ENCODE results near the gene BICRA.

GRCh38 chr19:47658431-47659348 is 49.8 kb downstream of the BICRA start:
- TF ChIP-seq CTCF (IDR thresholded peaks at IDR 0.05; ENCODE audit: control extremely low read depth in 1 of 3, insufficient read depth in 1 of 3, low read depth in 1 of 3, low read length in 3 of 3) (no peak), EP300 (IDR thresholded peaks at IDR 0.05; ENCODE audit: borderline replicate concordance in 1 of 2, low read depth in 2 of 2, low read length in 2 of 2) (no peak), RAD21 (IDR thresholded peaks at IDR 0.05 in 1 of 2, conservative IDR thresholded peaks at IDR 0.05 in 1 of 2; ENCODE audit: low read depth in 2 of 2, low read length in 2 of 2) (no peak), TBP (IDR thresholded peaks at IDR 0.05; ENCODE audit: low read depth, low read length) (no peak), EZH2 (IDR thresholded peaks at IDR 0.05; ENCODE audit: low read depth, low read length, severe bottlenecking) (no peak), POLR2AphosphoS5 (IDR thresholded peaks at IDR 0.05; ENCODE audit: low read depth, low read length) (no peak), KDM5A (IDR thresholded peaks at IDR 0.05; ENCODE audit: low read length) (no peak), HDAC2 (IDR thresholded peaks at IDR 0.05; ENCODE audit: borderline replicate concordance in 1 of 2, low read depth in 2 of 2, low read length in 2 of 2) (no peak), POLR2A (IDR thresholded peaks at IDR 0.05; ENCODE audit: control extremely low read depth in 1 of 2, low read depth in 2 of 2, low read length in 2 of 2) (no peak), BACH1 (IDR thresholded peaks at IDR 0.05; ENCODE audit: low read length) (no peak), SIX5 (IDR thresholded peaks at IDR 0.05; ENCODE audit: low read depth, low read length) (no peak), MAX (IDR thresholded peaks at IDR 0.05) (no peak)

Measured in H1 (cell line).